A673 (cell line): ENCODE measurements around the gene BCKDK.

ENCODE experiments used
- EZH2 ChIP-seq: fragments of 200-600 bp; sonication (generic); IDR thresholded peaks from 2 replicates; pipeline ENCODE4 v1.6.1; 2017; ENCODE audit warnings: borderline replicate concordance, low read depth, mild to moderate bottlenecking, mixed read lengths, antibody characterized with exemption, low read length; ENCODE audit not compliant: poor library complexity, severe bottlenecking
- TF ChIP-seq, protein P1 (sequence below): fragments of 300-800, 200-600 bp; sonication (generic); conservative IDR thresholded peaks from 2 replicates; pipeline ENCODE4 v1.5.1; 2017; ENCODE audit warnings: low read depth, mild to moderate bottlenecking, antibody characterized with exemption, low read length, moderate library complexity, mixed read lengths

DNA sequence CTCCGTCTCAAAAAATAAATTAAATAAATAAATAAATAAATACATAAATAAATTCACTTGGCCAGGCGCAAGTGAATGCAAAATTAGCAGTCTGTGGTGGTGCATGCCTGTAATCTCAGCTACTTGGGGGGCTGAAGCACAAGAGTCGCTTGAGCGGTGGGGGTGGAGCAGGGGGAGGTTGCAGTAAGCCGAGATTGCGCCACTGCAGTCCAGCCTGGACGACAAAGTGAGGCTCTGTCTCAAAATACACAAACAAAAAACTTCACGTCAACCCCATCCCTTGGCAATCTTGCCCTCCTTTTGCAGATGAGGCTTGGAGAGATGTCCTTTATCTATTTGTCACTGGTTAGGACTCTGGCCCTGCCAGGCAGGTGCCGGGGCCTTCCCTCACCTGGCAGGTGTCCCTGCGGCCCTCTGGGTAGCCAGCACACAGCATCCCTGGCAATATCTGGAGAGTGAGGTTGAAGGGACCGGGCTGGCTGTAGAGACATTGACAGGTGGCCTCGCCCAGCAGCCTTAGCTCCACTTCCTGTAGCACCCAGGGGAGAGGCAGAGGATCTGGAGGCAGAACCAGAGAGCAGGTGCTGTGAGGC, 37.3 kb downstream of the BCKDK start:
- TF ChIP-seq, protein P1, sequence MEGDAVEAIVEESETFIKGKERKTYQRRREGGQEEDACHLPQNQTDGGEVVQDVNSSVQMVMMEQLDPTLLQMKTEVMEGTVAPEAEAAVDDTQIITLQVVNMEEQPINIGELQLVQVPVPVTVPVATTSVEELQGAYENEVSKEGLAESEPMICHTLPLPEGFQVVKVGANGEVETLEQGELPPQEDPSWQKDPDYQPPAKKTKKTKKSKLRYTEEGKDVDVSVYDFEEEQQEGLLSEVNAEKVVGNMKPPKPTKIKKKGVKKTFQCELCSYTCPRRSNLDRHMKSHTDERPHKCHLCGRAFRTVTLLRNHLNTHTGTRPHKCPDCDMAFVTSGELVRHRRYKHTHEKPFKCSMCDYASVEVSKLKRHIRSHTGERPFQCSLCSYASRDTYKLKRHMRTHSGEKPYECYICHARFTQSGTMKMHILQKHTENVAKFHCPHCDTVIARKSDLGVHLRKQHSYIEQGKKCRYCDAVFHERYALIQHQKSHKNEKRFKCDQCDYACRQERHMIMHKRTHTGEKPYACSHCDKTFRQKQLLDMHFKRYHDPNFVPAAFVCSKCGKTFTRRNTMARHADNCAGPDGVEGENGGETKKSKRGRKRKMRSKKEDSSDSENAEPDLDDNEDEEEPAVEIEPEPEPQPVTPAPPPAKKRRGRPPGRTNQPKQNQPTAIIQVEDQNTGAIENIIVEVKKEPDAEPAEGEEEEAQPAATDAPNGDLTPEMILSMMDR, result no peak
- TF ChIP-seq EZH2, result no peak
